ENCODE measurements around the gene TMED5.

The TMED5 gene

GRCh38 chr1:93136445-93136844 lies 43.8 kb downstream of the TMED5 start:
- H3K4me3 ChIP-seq (ENCODE audit: low read depth, low read length, poor library complexity, severe bottlenecking), result no peak overlapping the region
- H3K4me1 ChIP-seq (ENCODE audit: insufficient read depth, low read length, severe bottlenecking), result no peaks in the 10 kb centered on the region
- no peaks in the 10 kb centered on the region for H3K27me3 ChIP-seq (ENCODE audit: insufficient read depth, low read length)
- H4K20me1 ChIP-seq (ENCODE audit: insufficient read depth, low read length), result no peaks in the 10 kb centered on the region
- H3K79me2 ChIP-seq (ENCODE audit: insufficient read depth, low read length), result peaks cover 5% of the 10 kb centered on the region; the same call in 1 of the 2 replicates
- no peak for TF ChIP-seq EZH2 (IDR thresholded peaks at IDR 0.05; ENCODE audit: borderline replicate concordance, low read length)
- TF ChIP-seq CTCF (IDR thresholded peaks at IDR 0.05; ENCODE audit: low read length), result no peak
- H3K9me3 ChIP-seq (ENCODE audit: low read length), result no peaks in the 10 kb centered on the region
- no peak overlapping the region for H3K4me2 ChIP-seq (ENCODE audit: low read length)
- no peak overlapping the region for H2AFZ ChIP-seq (ENCODE audit: low read length)
- no peak overlapping the region for H3K27ac ChIP-seq (ENCODE audit: low read depth, low read length, poor library complexity, severe bottlenecking)
- peaks cover 96% of the 10 kb centered on the region for H3K36me3 ChIP-seq (ENCODE audit: insufficient read depth, low read length)
- H3F3A ChIP-seq (ENCODE audit: insufficient read depth, low read length), result no peaks in the 10 kb centered on the region
- H3K9ac ChIP-seq (ENCODE audit: low read length), result no peak overlapping the region
- no peaks in the 10 kb centered on the region for H3K9me2 ChIP-seq (ENCODE audit: low read depth, low read length)

GRCh38 chr1:93132638-93133037 lies 47.6 kb downstream of the TMED5 start:
- no peaks in the 10 kb centered on the region for H3K79me2 ChIP-seq (ENCODE audit: insufficient read depth, low read length)
- H3K27ac ChIP-seq (ENCODE audit: low read depth, low read length, poor library complexity, severe bottlenecking), result no peak overlapping the region
- H3K4me3 ChIP-seq (ENCODE audit: low read depth, low read length, poor library complexity, severe bottlenecking), result no peak overlapping the region
- H2AFZ ChIP-seq (ENCODE audit: low read length), result no peak overlapping the region
- H3K4me2 ChIP-seq (ENCODE audit: low read length), result no peak overlapping the region
- H3F3A ChIP-seq (ENCODE audit: insufficient read depth, low read length), result no peaks in the 10 kb centered on the region
- H3K36me3 ChIP-seq (ENCODE audit: insufficient read depth, low read length), result peaks cover 95% of the 10 kb centered on the region
- H3K9ac ChIP-seq (ENCODE audit: low read length), result no peak overlapping the region
- no peaks in the 10 kb centered on the region for H4K20me1 ChIP-seq (ENCODE audit: insufficient read depth, low read length)
- no peaks in the 10 kb centered on the region for H3K9me3 ChIP-seq (ENCODE audit: low read length)
- no peaks in the 10 kb centered on the region for H3K9me2 ChIP-seq (ENCODE audit: low read depth, low read length)
- H3K4me1 ChIP-seq (ENCODE audit: insufficient read depth, low read length, severe bottlenecking), result no peaks in the 10 kb centered on the region
- H3K27me3 ChIP-seq (ENCODE audit: insufficient read depth, low read length), result no peaks in the 10 kb centered on the region
- TF ChIP-seq EZH2 (IDR thresholded peaks at IDR 0.05; ENCODE audit: borderline replicate concordance, low read length) (no peak), CTCF (IDR thresholded peaks at IDR 0.05; ENCODE audit: low read length) (no peak)

GRCh38 chr1:93129507-93130099 lies 50.6 kb downstream of the TMED5 start:
- Histone ChIP-seq H3K9me2 (ENCODE audit: low read depth, low read length) (no peaks in the 10 kb centered on the region), H3K27ac (ENCODE audit: low read depth, low read length, poor library complexity, severe bottlenecking) (no peak overlapping the region), H3K4me3 (ENCODE audit: low read depth, low read length, poor library complexity, severe bottlenecking) (no peak overlapping the region), H4K20me1 (ENCODE audit: insufficient read depth, low read length) (no peaks in the 10 kb centered on the region), H3K36me3 (ENCODE audit: insufficient read depth, low read length) (peaks cover 92% of the 10 kb centered on the region), H2AFZ (ENCODE audit: low read length) (no peak overlapping the region), H3K79me2 (ENCODE audit: insufficient read depth, low read length) (0 out of 2 replicates have a peak, but pooled peaks cover 3% of the 10 kb centered on the region), H3F3A (ENCODE audit: insufficient read depth, low read length) (no peaks in the 10 kb centered on the region), H3K4me1 (ENCODE audit: insufficient read depth, low read length, severe bottlenecking) (no peaks in the 10 kb centered on the region), H3K27me3 (ENCODE audit: insufficient read depth, low read length) (no peaks in the 10 kb centered on the region), H3K9me3 (ENCODE audit: low read length) (no peaks in the 10 kb centered on the region), H3K9ac (ENCODE audit: low read length) (no peak overlapping the region), H3K4me2 (ENCODE audit: low read length) (no peak overlapping the region)
- TF ChIP-seq CTCF (IDR thresholded peaks at IDR 0.05; ENCODE audit: low read length), result no peak
- TF ChIP-seq EZH2 (IDR thresholded peaks at IDR 0.05; ENCODE audit: borderline replicate concordance, low read length), result no peak
